HEK293 (cell line): ENCODE measurements around the gene IRF1.
A peak's percentile ranks its signal among the peaks of the same experiment; 100 is the strongest.

Experiments
- CTCF ChIA-PET: fragments of 350-600 bp; formaldehyde crosslinking; extraction: SDS; loops from one replicate; lab custom pipeline; 2021; ENCODE audit warnings: antibody characterized with exemption; lab: Yijun Ruan, JAX
- POLR2A ChIA-PET: fragments of 300-600 bp; formaldehyde crosslinking; extraction: SDS; loops from one replicate; lab custom pipeline; 2020; ENCODE audit warnings: antibody characterized with exemption, inconsistent platforms; lab: Yijun Ruan, JAX
- H3K27ac ChIP-seq: fragments of 200-500 bp; sonication (Bioruptor generic); 2 replicates; pipeline ENCODE4 v1.5.1; 2014; ENCODE audit warnings: low read depth, low read length, control low read depth, inconsistent platforms; ENCODE audit errors: extremely low read depth
- H3K36me3 ChIP-seq, 2 experiments: fragments of 200-500 bp in 1 of 2; sonication (Bioruptor generic) in 1 of 2; 1 replicate in 1 of 2; 2 replicates in 1 of 2; pipeline ENCODE4 v1.5.1; 2014 to 2017; ENCODE audit warnings: inconsistent platforms in 2 of 2, low read length in 2 of 2; ENCODE audit not compliant: control insufficient read depth in 2 of 2, insufficient read depth in 1 of 2
- H3K4me1 ChIP-seq: fragments of 200-500 bp; sonication (Bioruptor generic); 2 replicates; pipeline ENCODE4 v1.5.1; 2014; ENCODE audit warnings: mild to moderate bottlenecking, low read length, inconsistent platforms; ENCODE audit not compliant: control insufficient read depth, insufficient read depth
- H3K4me3 ChIP-seq: 2 replicates; pipeline ENCODE4 v1.5.1; 2011; ENCODE audit warnings: low read depth, mild to moderate bottlenecking, control low read depth, low read length, moderate library complexity
- H3K9me3 ChIP-seq: fragments of 200-500 bp; sonication (Bioruptor generic); 2 replicates; pipeline ENCODE4 v1.5.1; 2014; ENCODE audit warnings: low read depth, low read length, inconsistent platforms; ENCODE audit not compliant: control insufficient read depth, insufficient read depth
- FEZF1 ChIP-seq: fragments of 450-650 bp; formaldehyde crosslinking; IDR thresholded peaks from 2 replicates; pipeline ENCODE4 v1.5.1; 2016; ENCODE audit warnings: missing biosample characterization, missing genetic modification characterization
- PRDM10 ChIP-seq: fragments of 450-650 bp; formaldehyde crosslinking; IDR thresholded peaks from 2 replicates; pipeline ENCODE4 v1.5.1; 2016; ENCODE audit warnings: missing biosample characterization, missing genetic modification characterization
- PRDM6 ChIP-seq: fragments of 450-650 bp; formaldehyde crosslinking; IDR thresholded peaks from 2 replicates; pipeline ENCODE4 v1.5.1; 2017; ENCODE audit warnings: missing biosample characterization, missing genetic modification characterization
- ZBTB17 ChIP-seq: fragments of 450-650 bp; formaldehyde crosslinking; IDR thresholded peaks from 2 replicates; pipeline ENCODE4 v1.5.1; 2016; ENCODE audit warnings: missing biosample characterization, missing genetic modification characterization
- ZBTB44 ChIP-seq: fragments of 450-650 bp; IDR thresholded peaks from 2 replicates; pipeline ENCODE4 v1.5.1; 2018; ENCODE audit warnings: missing biosample characterization, mild to moderate bottlenecking, missing genetic modification characterization
- ZEB2 ChIP-seq: fragments of 450-650 bp; formaldehyde crosslinking; IDR thresholded peaks from 2 replicates; pipeline ENCODE4 v1.5.1; 2016; ENCODE audit warnings: missing biosample characterization, missing genetic modification characterization
- ZIC2 ChIP-seq: fragments of 450-650 bp; formaldehyde crosslinking; IDR thresholded peaks from 2 replicates; pipeline ENCODE4 v1.5.1; 2016; ENCODE audit warnings: missing biosample characterization, missing genetic modification characterization
- ZNF2 ChIP-seq: fragments of 450-650 bp; formaldehyde crosslinking; IDR thresholded peaks from 2 replicates; pipeline ENCODE4 v1.5.1; 2016; ENCODE audit warnings: missing biosample characterization, missing genetic modification characterization
- ZNF280C ChIP-seq: fragments of 450-650 bp; formaldehyde crosslinking; IDR thresholded peaks from 2 replicates; pipeline ENCODE4 v1.5.1; 2016; ENCODE audit warnings: missing biosample characterization, missing genetic modification characterization
- ZNF362 ChIP-seq: fragments of 450-650 bp; formaldehyde crosslinking; IDR thresholded peaks from 2 replicates; pipeline ENCODE4 v1.5.1; 2016; ENCODE audit warnings: missing biosample characterization, missing genetic modification characterization
- ZNF580 ChIP-seq: fragments of 450-650 bp; formaldehyde crosslinking; IDR thresholded peaks from 2 replicates; pipeline ENCODE4 v1.5.1; 2016; ENCODE audit warnings: missing biosample characterization, missing genetic modification characterization
- ZNF624 ChIP-seq: fragments of 450-650 bp; formaldehyde crosslinking; IDR thresholded peaks from 2 replicates; pipeline ENCODE4 v1.5.1; 2017; ENCODE audit warnings: missing biosample characterization, missing genetic modification characterization
- ZNF692 ChIP-seq: fragments of 450-650 bp; formaldehyde crosslinking; IDR thresholded peaks from 2 replicates; pipeline ENCODE4 v1.5.1; 2016; ENCODE audit warnings: missing biosample characterization, missing genetic modification characterization
- ZNF76 ChIP-seq: fragments of 450-650 bp; formaldehyde crosslinking; IDR thresholded peaks from 2 replicates; pipeline ENCODE4; 2016; ENCODE audit warnings: low read depth, missing biosample characterization, missing genetic modification characterization, borderline replicate concordance
- ZSCAN18 ChIP-seq: fragments of 450-650 bp; formaldehyde crosslinking; IDR thresholded peaks from 2 replicates; pipeline ENCODE4 v1.5.1; 2016; ENCODE audit warnings: missing biosample characterization, missing genetic modification characterization

IRF1 gene

GRCh38 chr5:132459983-132460838 lies 30.4 kb downstream of the IRF1 start:
- ChIA-PET POLR2A (interaction anchor here (0.6 kb wide), 1 partner anchor 45 kb away, joined by 4 read pairs; no protein-coding TSS in a partner anchor), CTCF (interaction anchor here (0.8 to 1.7 kb wide), 3 partner anchors 14 to 40 kb away, joined by 3 to 5 read pairs (median 3); no protein-coding TSS in a partner anchor)
- no peaks in the 10 kb centered on the region for H3K36me3 ChIP-seq
- no peaks in the 10 kb centered on the region for H3K4me1 ChIP-seq
- H3K4me3 ChIP-seq: no peak overlapping the region
- H3K27ac ChIP-seq: no peak overlapping the region
- H3K9me3 ChIP-seq: no peaks in the 10 kb centered on the region
- TF ChIP-seq ZNF624 (tag by site-specific recombination) (no peak), FEZF1 (tag by site-specific recombination) (peak; percentile 42), PRDM10 (tag by site-specific recombination) (peak; percentile 98), PRDM6 (no peak), ZIC2 (tag by site-specific recombination) (peak; percentile 36; the same call in 1 of the 2 replicates), ZNF280C (no peak)

GRCh38 chr5:132459031-132459982 lies 31.3 kb downstream of the IRF1 start:
- ChIA-PET POLR2A (interaction anchor here (0.6 to 1.5 kb wide), 3 partner anchors 32 to 44 kb away, joined by 4 to 8 read pairs (median 4); partner anchors contain the start of gene IRF1), CTCF (interaction anchor here (0.7 to 1.7 kb wide), 9 partner anchors 10 to 504 kb away, joined by 3 to 6 read pairs (median 3); no protein-coding TSS in a partner anchor)
- Histone ChIP-seq H3K4me1 (no peaks in the 10 kb centered on the region), H3K9me3 (no peaks in the 10 kb centered on the region), H3K27ac (no peak overlapping the region; the same call in 1 of the 2 replicates), H3K4me3 (no peak overlapping the region), H3K36me3 (no peaks in the 10 kb centered on the region)
- TF ChIP-seq ZNF692 (tag by site-specific recombination) (peak; percentile 85), ZNF580 (tag by site-specific recombination) (no peak), ZNF362 (no peak), ZBTB44 (tag by site-specific recombination) (0 out of 2 replicates have a peak, but pooled peaks have one; percentile 10), ZNF76 (tag by site-specific recombination) (no peak; the same call in 1 of the 2 replicates), ZNF2 (tag by site-specific recombination) (no peak), ZSCAN18 (tag by site-specific recombination) (peak; percentile 58; the same call in 1 of the 2 replicates), ZEB2 (tag by site-specific recombination) (peak; percentile 95), ZBTB17 (peak; percentile 86)
